Measurements from ENCODE around the gene CCDC92. TPM values are rescaled to one million over a fixed set of nuclear protein-coding genes. Genes with fewer than 3 reads are reported as not detected.

Gene CCDC92
- polyA plus RNA-seq, 4 donors, result 21.1 to 33.5 (median 29.2) TPM

DNA sequence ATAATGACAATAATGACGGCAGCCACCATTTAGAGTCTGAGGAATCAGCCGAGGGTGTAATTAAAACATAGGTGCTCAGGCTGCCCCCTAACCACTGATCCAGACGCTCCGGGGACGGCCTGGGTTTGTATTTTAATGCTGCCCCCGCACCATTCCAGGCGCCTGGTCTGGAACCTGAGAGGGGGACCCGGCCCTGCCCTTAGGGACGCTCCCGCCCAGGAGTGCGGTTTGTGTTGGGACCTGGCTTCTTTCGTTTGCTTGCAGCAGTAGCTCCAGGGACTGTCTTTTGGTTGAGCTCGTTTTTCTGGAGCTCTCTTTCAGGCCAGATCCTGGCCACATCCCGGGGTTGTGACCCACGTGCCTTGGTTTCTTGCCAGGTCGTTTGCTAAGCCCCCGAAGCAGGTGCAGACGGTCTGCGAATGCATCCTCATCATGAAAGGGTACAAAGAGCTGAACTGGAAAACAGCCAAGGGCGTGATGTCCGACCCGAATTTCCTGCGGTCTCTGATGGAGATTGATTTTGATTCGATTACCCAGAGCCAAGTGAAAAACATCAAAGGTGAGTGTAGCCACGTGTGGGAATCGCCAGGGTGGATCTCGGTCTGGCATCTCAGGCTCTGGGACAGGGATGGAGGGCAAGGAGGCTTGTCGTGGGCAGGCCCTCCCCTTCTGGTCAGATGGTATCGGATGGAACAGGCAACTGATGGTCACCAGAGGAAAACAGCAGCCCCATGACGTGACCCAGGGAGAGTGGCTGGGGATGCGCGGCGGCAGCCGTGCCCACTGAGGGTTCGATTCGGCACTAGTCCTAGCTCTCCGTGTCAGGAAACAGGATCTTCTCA, 63.5 kb downstream of the CCDC92 start:
- Histone ChIP-seq H3K36me3 (ENCODE audit: control insufficient read depth in 3 of 3, insufficient read depth in 2 of 3, low read depth in 1 of 3, low read length in 3 of 3) (no peaks in the 10 kb centered on the region), H3K27ac (ENCODE audit: low read depth in 1 of 3, low read length in 2 of 3) (no peak overlapping the region), H3K27me3 (ENCODE audit: control insufficient read depth in 3 of 3, insufficient read depth in 3 of 3, low read length in 3 of 3) (no peaks in the 10 kb centered on the region), H3K4me1 (ENCODE audit: control insufficient read depth in 3 of 3, insufficient read depth in 2 of 3, low read depth in 1 of 3, low read length in 2 of 3) (peaks cover 0 to 6% (median 0%) of the 10 kb centered on the region in 3 donors), H3K4me3 (ENCODE audit: low read depth in 1 of 3, low read length in 3 of 3) (no peak overlapping the region), H3K9me3 (ENCODE audit: control insufficient read depth in 2 of 2, insufficient read depth in 1 of 2, low read depth in 1 of 2, low read length in 1 of 2) (no peaks in the 10 kb centered on the region)
- no peak for FAIRE-seq
- WGBS, 3 donors, result 58 to 76% (median 67%) methylated on average over 37 of the region's 37 CpGs
- no peak for DNase-seq

DNA sequence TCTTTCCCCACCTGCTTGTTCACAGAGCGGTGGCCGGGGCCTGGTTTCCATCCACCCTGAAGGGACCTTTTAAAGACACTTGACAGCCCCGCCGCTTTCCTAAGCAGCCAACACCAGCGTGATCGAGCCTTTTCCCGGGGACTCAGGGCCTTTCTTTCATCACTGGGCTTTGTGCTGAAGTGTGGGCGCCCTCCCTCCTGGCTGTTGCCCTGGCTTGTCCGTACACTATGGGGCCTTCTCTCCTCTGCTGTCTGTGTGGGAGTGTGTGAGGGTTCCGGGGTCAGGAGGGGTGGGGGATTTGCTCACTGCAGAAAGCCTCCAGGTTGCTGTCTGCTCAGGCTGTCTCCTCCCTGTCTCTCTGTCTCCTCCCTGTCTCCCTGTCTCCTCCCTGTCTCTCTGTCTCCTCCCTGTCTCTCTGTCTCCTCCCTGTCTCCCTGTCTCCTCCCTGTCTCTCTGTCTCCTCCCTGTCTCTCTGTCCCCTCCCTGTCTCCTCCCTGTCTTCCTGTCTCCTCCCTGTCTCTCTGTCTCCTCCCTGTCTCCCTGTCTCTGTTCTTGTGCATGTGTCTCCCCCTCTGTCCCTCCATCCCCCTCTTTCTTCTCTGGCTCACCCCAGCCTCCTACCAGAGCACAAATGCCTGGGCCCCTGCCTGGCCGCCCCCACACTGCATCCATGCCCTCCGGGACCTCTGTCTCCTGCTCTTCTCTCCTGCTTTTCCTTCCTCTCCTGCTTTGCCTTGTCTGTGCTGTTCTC, 64.7 kb downstream of the CCDC92 start:
- FAIRE-seq (no peak), DNase-seq (peak in 1 of 2 donors; percentile 22)
- no peak overlapping the region for H3K27ac ChIP-seq (ENCODE audit: low read depth in 1 of 3, low read length in 2 of 3)
- H3K4me1 ChIP-seq (ENCODE audit: control insufficient read depth in 3 of 3, insufficient read depth in 2 of 3, low read depth in 1 of 3, low read length in 2 of 3), result peaks cover 0 to 6% (median 0%) of the 10 kb centered on the region in 3 donors
- H3K9me3 ChIP-seq (ENCODE audit: control insufficient read depth in 2 of 2, insufficient read depth in 1 of 2, low read depth in 1 of 2, low read length in 1 of 2), result no peaks in the 10 kb centered on the region
- 73 to 81% (median 78%) methylated on average over 12 of the region's 12 CpGs for WGBS, 3 donors
- no peak overlapping the region for H3K4me3 ChIP-seq (ENCODE audit: low read depth in 1 of 3, low read length in 3 of 3)
- no peaks in the 10 kb centered on the region for H3K27me3 ChIP-seq (ENCODE audit: control insufficient read depth in 3 of 3, insufficient read depth in 3 of 3, low read length in 3 of 3)
- H3K36me3 ChIP-seq (ENCODE audit: control insufficient read depth in 3 of 3, insufficient read depth in 2 of 3, low read depth in 1 of 3, low read length in 3 of 3), result peaks cover 0 to 2% (median 0%) of the 10 kb centered on the region in 3 donors

DNA sequence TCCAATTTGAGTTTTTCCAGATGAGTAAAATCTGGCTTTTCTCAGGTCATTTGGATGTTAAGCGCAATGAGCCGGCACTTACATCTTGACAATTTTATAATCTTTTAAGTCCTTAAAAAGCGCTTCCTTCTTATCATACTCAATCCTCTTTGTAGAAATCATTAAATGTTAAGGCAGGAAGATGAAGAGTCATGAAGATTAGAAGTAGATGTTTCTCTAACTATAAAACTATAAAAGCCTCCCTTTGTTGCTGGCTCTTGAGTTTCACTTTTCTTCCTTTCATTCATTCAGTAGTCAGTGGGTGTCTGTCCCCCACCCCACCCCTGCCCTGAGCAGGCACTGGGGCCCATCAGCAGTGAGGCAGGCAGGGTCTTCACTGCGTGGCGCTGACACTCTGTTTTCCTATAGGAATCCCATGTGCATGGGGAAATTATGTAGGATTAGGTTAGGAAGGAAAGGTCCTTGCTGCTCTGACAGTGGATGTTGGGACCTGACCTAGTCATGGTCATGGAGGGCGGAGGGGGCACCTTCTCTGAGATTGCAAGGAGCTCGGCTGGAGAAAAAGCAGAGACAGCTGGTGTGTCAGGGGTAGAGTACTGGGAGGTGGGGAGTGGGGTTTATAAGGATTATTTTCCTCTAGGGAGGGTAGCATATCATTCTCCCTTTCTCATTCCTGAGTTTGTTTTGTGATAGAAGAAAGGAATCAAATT, 65.8 kb downstream of the CCDC92 start:
- Histone ChIP-seq H3K9me3 (ENCODE audit: control insufficient read depth in 2 of 2, insufficient read depth in 1 of 2, low read depth in 1 of 2, low read length in 1 of 2) (no peaks in the 10 kb centered on the region), H3K4me3 (ENCODE audit: low read depth in 1 of 3, low read length in 3 of 3) (no peak overlapping the region), H3K4me1 (ENCODE audit: control insufficient read depth in 3 of 3, insufficient read depth in 2 of 3, low read depth in 1 of 3, low read length in 2 of 3) (peaks cover 0 to 6% (median 0%) of the 10 kb centered on the region in 3 donors), H3K27me3 (ENCODE audit: control insufficient read depth in 3 of 3, insufficient read depth in 3 of 3, low read length in 3 of 3) (no peaks in the 10 kb centered on the region), H3K36me3 (ENCODE audit: control insufficient read depth in 3 of 3, insufficient read depth in 2 of 3, low read depth in 1 of 3, low read length in 3 of 3) (peaks cover 0 to 2% (median 0%) of the 10 kb centered on the region in 3 donors), H3K27ac (ENCODE audit: low read depth in 1 of 3, low read length in 2 of 3) (no peak overlapping the region)
- WGBS, 3 donors, result 88 to 93% (median 91%) methylated on average over 7 of the region's 7 CpGs
- no peak for FAIRE-seq
- no peak for DNase-seq

DNA sequence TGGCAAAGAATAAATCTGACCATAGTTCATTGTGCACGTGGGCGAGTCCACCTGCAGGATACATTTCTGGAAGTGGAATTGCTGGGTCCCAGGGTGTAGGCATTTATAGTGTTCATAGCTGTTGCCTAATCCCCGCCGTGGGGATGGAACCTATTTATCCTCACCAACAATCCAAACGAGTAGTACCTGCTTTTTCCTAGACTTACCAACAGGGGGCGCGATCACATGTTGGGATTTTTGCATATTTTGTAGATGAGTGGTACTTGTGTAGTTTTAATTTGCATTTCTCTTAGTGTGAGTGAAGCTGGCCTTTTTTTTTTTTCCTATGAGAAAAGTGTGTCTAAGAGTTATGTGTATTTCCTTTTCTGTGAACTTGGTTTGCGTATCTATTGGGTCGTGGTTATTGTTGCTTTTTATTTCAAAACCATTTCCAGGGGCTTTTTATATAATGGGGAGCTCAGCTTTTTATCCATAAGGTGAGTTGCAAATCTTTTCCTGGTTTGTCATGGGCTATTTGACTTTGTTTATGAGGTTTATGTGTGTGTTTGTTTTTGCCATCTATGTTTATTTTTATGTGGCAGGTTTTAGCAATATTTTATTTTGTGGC, 67.2 kb downstream of the CCDC92 start:
- 16 to 23% (median 17%) methylated on average over 9 of the region's 9 CpGs for WGBS, 3 donors
- FAIRE-seq, result peak; percentile 44

DNA sequence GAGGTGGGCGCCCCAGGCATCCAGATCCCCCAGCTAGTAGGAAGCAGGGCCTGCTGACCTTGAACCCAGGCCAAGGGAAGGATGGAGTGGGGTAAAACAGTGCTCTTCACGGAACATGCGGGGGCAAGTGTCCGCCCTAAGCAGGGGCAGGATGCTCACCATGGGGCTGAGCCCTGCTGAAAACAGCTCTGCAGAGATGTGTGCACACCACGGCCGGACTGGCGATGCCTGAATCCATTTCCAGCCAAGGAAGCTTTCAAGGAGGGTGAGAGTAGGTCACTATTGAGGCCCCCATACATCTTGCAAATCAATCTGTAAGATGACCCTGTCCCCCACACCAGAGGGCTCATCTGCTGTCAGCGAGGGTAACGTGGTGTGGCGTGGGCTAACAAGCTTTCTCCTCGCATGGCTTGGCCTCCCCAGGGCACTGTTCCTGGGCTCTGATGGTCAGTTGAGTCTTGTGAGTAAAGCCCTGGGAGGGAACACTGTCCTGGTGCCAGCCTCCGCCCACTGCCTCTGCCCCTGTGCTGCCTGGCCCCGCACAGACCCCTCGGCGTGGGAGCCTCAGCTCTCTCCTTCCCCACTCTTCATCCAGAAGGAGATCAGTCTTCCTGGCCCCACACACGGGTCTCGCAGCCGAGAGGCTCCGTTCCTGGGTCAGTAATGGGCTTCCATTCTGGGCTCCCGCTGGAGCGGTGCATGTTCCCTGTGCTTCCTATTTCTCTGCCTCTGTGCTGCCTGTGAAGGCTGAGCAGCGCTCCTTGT, 69.1 kb downstream of the CCDC92 start:
- 86 to 91% (median 88%) methylated on average over 22 of the region's 22 CpGs for WGBS, 3 donors
- FAIRE-seq, result no peak
- H3K4me1 ChIP-seq (ENCODE audit: control insufficient read depth in 3 of 3, insufficient read depth in 2 of 3, low read depth in 1 of 3, low read length in 2 of 3), result peaks cover 0 to 6% (median 0%) of the 10 kb centered on the region in 3 donors

More for the DNA sequence above, 67.2 kb downstream of the CCDC92 start:
- Histone ChIP-seq H3K36me3 (ENCODE audit: control insufficient read depth in 3 of 3, insufficient read depth in 2 of 3, low read depth in 1 of 3, low read length in 3 of 3) (peaks cover 0 to 2% (median 0%) of the 10 kb centered on the region in 3 donors), H3K27me3 (ENCODE audit: control insufficient read depth in 3 of 3, insufficient read depth in 3 of 3, low read length in 3 of 3) (peaks cover 0 to 3% (median 0%) of the 10 kb centered on the region in 3 donors), H3K27ac (ENCODE audit: low read depth in 1 of 3, low read length in 2 of 3) (no peak overlapping the region), H3K4me1 (ENCODE audit: control insufficient read depth in 3 of 3, insufficient read depth in 2 of 3, low read depth in 1 of 3, low read length in 2 of 3) (peaks cover 0 to 6% (median 0%) of the 10 kb centered on the region in 3 donors), H3K9me3 (ENCODE audit: control insufficient read depth in 2 of 2, insufficient read depth in 1 of 2, low read depth in 1 of 2, low read length in 1 of 2) (no peaks in the 10 kb centered on the region), H3K4me3 (ENCODE audit: low read depth in 1 of 3, low read length in 3 of 3) (no peak overlapping the region)
- DNase-seq, result peak; percentile 77 to 81

DNA sequence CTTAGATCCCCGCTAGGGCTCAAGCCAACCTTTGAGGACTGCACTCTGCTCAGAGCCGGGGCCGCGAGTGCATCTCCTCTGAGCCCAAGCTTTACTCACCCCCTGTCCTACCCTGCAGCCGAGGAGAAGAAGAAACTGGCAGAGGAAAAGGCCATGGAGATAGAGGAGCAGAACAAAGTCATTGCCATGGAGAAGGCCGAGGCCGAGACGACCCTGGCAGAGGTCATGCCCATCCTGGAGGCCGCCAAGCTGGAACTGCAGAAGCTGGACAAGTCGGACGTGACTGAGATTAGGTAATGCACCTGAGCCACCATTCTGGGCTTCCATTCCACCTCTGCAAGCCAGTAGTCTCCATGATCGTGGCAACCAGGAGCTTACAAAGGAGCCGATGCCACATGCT, 69.8 kb downstream of the CCDC92 start:
- DNase-seq, result no peak
- 92 to 94% (median 94%) methylated on average over 13 of the region's 13 CpGs for WGBS, 3 donors
- no peak for FAIRE-seq
- peaks cover 0 to 6% (median 0%) of the 10 kb centered on the region in 3 donors for H3K4me1 ChIP-seq (ENCODE audit: control insufficient read depth in 3 of 3, insufficient read depth in 2 of 3, low read depth in 1 of 3, low read length in 2 of 3)
- H3K27me3 ChIP-seq (ENCODE audit: control insufficient read depth in 3 of 3, insufficient read depth in 3 of 3, low read length in 3 of 3), result peaks cover 0 to 3% (median 0%) of the 10 kb centered on the region in 3 donors
- no peaks in the 10 kb centered on the region for H3K9me3 ChIP-seq (ENCODE audit: control insufficient read depth in 2 of 2, insufficient read depth in 1 of 2, low read depth in 1 of 2, low read length in 1 of 2)
- H3K4me3 ChIP-seq (ENCODE audit: low read depth in 1 of 3, low read length in 3 of 3), result no peak overlapping the region
- H3K27ac ChIP-seq (ENCODE audit: low read depth in 1 of 3, low read length in 2 of 3), result no peak overlapping the region
- peaks cover 0 to 2% (median 0%) of the 10 kb centered on the region in 3 donors for H3K36me3 ChIP-seq (ENCODE audit: control insufficient read depth in 3 of 3, insufficient read depth in 2 of 3, low read depth in 1 of 3, low read length in 3 of 3)

More for the DNA sequence above, 69.1 kb downstream of the CCDC92 start:
- no peak overlapping the region for H3K27ac ChIP-seq (ENCODE audit: low read depth in 1 of 3, low read length in 2 of 3)
- H3K27me3 ChIP-seq (ENCODE audit: control insufficient read depth in 3 of 3, insufficient read depth in 3 of 3, low read length in 3 of 3), result peaks cover 0 to 3% (median 0%) of the 10 kb centered on the region in 3 donors
- peaks cover 0 to 2% (median 0%) of the 10 kb centered on the region in 3 donors for H3K36me3 ChIP-seq (ENCODE audit: control insufficient read depth in 3 of 3, insufficient read depth in 2 of 3, low read depth in 1 of 3, low read length in 3 of 3)
- DNase-seq, result no peak
- H3K4me3 ChIP-seq (ENCODE audit: low read depth in 1 of 3, low read length in 3 of 3), result no peak overlapping the region
- H3K9me3 ChIP-seq (ENCODE audit: control insufficient read depth in 2 of 2, insufficient read depth in 1 of 2, low read depth in 1 of 2, low read length in 1 of 2), result no peaks in the 10 kb centered on the region

DNA sequence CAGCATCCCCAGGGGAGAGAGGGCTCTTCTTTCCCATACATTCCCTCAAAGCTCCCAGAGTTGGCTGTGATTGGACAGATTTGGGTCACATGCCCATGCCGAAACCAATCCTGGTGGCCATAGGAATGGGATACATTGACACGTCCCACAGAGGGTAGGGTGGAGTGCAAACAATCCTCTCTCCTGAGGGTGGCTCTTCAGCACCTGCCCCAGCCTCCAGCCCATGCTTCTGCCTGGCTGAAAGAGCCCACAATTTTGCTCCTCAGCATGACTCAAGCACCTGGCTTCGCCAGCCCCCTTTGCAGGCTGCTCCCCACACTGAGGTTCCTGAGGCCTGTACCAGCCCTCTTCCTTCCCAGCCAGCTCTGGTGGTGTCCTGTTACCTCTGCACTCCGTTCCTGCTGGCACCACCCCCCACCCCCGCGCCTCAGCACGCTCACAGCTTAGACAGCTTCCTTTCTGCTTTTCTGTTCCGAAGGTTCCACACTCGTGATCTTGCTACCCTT, 71.7 kb downstream of the CCDC92 start:
- H3K9me3 ChIP-seq (ENCODE audit: control insufficient read depth in 2 of 2, insufficient read depth in 1 of 2, low read depth in 1 of 2, low read length in 1 of 2), result no peaks in the 10 kb centered on the region
- H3K27ac ChIP-seq (ENCODE audit: low read depth in 1 of 3, low read length in 2 of 3), result no peak overlapping the region
- no peak for FAIRE-seq
- no peaks in the 10 kb centered on the region for H3K4me1 ChIP-seq (ENCODE audit: control insufficient read depth in 3 of 3, insufficient read depth in 2 of 3, low read depth in 1 of 3, low read length in 2 of 3)
- 46 to 73% (median 62%) methylated on average over 9 of the region's 9 CpGs for WGBS, 3 donors
- H3K27me3 ChIP-seq (ENCODE audit: control insufficient read depth in 3 of 3, insufficient read depth in 3 of 3, low read length in 3 of 3), result peaks cover 0 to 3% (median 0%) of the 10 kb centered on the region in 3 donors
- no peak overlapping the region for H3K4me3 ChIP-seq (ENCODE audit: low read depth in 1 of 3, low read length in 3 of 3)
- peaks cover 0 to 2% (median 0%) of the 10 kb centered on the region in 3 donors for H3K36me3 ChIP-seq (ENCODE audit: control insufficient read depth in 3 of 3, insufficient read depth in 2 of 3, low read depth in 1 of 3, low read length in 3 of 3)
- no peak for DNase-seq
